GM21786 (cell line): ENCODE results near the gene TTC17.
"Not testable (repeated sequence)": the region's sequence is repeated elsewhere in the genome, so short reads cannot be mapped to it uniquely, and the experiment has no call there.

Experiments used
- ATAC-seq: cut with Tn5 transposase; IDR thresholded peaks from one replicate; pipeline ENCODE4 v1.9.1; 2021; ENCODE audit not compliant: unreplicated experiment

TTC17 gene

GRCh38 chr11:43459246-43459645 is 100.5 kb downstream of the TTC17 start:
- ATAC-seq: no peak

GRCh38 chr11:43462359-43462758 is 103.6 kb downstream of the TTC17 start:
- no peak for ATAC-seq

- ATAC-seq: no peak
Measured at GRCh38 chr11:43467958-43468357, 109.2 kb downstream of the TTC17 start.

- ATAC-seq: not testable (repeated sequence)
Measured at GRCh38 chr11:43477491-43477890, 118.8 kb downstream of the TTC17 start.

GRCh38 chr11:43486141-43486540 is 127.4 kb downstream of the TTC17 start:
- ATAC-seq: no peak

DNA sequence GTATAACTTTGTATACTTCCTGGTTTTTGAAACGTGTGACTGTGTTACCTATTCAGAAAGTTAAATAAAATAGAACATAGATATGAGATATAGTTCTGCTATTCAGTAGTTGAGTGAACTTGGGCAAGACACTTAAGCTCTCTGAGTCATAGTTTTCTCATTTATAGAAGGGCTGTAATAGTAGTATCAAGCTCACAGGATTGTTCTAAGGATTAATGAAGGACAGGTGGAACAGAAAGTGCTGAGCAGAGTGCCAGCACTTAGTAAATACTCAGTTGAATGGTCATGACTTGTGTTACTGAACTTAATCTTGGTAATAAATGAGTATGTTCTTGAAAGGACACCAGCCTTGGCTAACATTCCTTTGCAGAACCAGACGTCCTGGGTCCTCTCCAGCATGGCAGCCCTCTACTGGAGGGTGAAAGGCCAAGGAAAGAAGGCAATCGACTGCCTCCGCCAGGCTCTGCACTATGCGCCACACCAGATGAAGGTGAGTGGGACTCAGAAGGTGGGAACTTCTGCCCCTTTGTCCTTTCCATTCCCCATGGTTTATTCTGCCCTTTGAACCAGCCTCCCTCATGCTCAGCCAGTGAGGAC is 131.2 kb downstream of the TTC17 start:
- no peak for ATAC-seq

DNA sequence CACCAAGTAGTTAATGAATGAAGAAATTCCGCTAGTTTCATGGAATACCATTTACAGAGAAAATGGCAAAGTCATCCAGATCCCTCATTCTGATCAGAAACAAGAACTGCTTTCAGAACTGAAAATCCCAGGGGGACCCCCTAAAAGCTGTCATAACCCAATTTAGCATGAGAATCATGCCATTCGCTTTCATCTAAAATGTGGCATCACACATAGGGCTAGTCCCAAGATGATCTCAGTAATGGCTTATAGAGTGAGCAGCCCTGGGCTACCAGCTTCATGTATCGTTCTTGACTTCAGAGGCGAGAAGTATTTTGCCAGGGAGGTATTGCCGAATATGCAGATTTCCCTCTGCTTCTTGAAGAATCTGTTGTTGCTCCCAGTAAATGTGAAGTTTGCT is 134.0 kb downstream of the TTC17 start:
- ATAC-seq: no peak

DNA sequence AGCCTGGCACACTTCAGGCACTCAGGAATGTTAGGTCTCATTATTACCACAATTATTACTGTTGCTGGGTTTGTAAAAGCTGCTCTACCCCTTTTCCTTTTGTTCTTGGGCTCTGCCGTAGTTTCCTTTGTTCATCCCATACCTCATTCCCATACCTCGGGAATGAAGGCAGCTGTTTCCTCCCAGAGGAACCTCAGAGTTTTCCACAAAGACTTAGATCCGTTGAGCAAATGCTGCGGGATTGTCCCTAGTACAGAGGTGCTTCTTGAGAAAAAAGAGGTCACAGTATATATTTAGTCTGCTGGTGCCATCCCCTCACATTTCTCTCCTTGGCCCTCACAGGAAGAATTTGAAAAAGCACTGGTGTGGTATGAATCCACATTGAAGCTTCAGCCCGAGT is 134.7 kb downstream of the TTC17 start:
- ATAC-seq: no peak

GRCh38 chr11:43497144-43497543 is 138.4 kb downstream of the TTC17 start:
- ATAC-seq: no peak

GRCh38 chr11:43498561-43498960 is 139.8 kb downstream of the TTC17 start:
- ATAC-seq: no peak

DNA sequence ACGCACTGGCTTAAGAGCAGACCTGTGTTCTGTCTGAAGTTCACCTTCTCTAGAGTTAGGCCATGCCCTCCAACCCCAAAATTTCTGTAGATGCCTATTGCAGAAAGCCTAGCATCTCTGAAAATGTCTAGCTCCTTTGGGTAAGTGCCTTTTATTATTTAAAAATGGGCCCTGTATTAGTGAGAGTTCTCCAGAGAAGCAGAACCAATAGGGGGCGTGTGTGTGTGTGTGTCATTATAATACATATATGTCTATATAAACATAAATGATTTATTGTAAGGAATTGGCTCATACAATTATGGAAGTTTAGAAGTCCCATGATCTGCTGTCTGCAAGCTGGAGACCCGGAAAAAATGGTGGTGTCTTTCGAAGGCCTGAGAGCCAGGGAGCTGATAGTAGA is 144.7 kb downstream of the TTC17 start:
- no peak for ATAC-seq

GRCh38 chr11:43504316-43504950 is 145.7 kb downstream of the TTC17 start:
- no peak for ATAC-seq

DNA sequence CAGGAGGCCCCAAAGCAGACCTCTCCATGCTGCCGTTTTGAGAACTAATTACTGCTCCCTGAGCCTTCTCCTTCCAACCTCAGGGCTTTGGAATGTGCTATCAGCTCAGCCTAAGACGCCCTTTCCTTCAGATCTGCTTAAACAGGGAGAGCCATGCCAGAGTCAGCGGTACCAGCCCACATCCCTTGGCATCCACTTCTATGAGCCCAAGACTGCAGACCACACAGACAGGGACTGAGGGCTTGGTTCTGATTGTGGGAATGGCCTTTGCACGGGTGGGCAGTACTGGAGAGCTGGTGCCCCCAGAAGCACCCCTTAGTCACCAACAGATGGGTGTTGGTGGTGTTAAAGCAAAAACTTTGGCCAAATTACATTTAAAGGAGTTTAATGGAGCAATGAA is 146.5 kb downstream of the TTC17 start:
- ATAC-seq: no peak

DNA sequence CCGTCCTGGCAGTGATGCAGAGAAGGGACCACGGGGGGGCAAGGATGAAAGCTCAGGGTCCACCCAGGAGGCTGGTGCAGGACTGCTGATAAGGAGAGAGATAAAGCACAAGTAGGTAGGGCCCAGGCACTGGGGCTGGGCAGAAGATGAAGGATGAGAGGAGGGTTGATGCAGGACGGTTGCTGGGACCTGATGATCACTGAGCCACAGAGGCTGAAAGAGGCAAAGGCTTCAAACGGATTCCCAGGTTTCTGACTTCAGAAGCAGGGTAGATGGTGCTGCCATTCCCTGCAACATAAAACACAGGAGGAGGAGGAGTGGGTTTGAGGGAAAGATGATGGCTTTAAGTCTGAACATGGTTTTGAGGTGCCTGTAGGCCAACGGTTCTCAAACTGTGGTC is 148.5 kb downstream of the TTC17 start:
- ATAC-seq: no peak

GRCh38 chr11:43508511-43508918 is 149.8 kb downstream of the TTC17 start:
- peak; percentile 48 for ATAC-seq

DNA sequence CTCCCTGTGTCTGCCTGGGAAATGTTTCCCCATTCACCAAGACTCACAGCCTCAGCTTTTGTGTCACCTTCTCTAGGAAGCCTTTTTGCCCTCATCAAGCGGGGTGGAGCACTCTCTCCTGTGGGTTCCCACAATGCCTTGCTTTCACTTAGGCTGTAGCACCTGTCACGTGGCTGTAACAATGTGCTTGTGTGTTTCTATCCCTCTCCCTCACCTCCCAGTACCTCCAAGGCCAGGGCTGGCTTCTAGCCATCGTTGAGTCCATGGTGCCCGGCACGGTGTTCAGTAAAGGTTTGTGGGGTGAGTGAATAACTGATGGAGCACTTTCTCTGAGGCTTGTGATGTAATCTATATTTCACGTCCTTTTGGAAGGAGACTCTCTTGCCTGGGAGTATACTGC is 153.2 kb downstream of the TTC17 start:
- ATAC-seq: no peak

DNA sequence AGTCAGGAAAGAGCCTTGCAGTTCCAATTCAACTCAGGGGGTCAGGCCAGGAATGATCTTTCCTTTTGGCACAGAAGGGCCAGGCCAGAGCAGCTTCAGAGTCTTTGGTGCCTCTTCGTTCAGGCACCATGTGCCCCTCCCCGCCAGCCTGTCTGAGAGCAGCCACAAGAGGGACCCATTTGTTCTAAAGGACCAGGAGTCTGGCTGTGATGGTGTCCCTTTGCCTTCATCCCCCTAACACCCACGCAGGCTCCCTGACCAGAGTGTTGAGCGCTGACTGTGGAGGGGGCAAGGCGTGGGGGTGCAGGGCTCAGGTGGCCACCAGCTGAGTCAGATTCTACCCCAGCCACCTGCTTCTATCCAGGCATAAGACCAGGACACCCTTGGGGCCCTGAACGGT is 156.4 kb downstream of the TTC17 start:
- ATAC-seq: no peak

GRCh38 chr11:43516316-43516850 is 157.7 kb downstream of the TTC17 start:
- ATAC-seq: no peak

GRCh38 chr11:43517518-43517917 is 158.8 kb downstream of the TTC17 start:
- ATAC-seq: no peak

DNA sequence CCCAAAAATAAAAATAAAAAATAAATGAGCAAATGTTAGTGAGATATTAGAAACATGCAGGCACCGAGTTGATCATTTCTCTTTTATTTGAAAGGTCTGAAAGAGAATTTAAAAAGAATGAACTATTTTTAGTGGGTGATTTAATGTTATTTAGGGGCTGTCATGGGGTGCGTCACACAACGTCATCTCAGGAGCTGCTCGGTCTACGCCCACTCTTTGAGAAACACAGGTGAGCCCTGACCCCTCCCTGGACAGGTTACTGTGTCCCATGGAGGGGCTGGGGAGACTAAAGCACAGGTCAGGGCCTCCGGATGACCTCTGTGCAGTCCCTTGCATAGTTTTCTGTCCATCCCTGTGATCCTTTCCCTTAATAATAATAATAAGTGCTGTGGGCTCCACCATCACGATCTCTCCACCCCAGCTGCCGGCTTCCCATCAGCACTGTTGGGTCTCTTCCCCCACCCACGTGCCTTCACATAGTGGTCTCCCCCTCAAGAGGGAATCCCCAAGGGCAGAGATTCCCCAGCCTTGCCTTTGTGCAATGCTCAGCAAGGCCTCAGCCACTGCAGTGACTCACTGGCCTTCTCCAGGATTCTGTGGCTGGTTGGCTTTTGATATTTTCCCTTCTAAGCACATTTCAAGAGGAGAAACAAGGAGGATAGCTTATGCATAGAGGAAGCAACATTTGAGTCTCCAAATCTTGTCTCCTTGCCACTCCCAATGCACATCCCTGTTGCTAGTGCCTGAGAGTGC is 159.9 kb downstream of the TTC17 start:
- no peak for ATAC-seq

GRCh38 chr11:43521471-43521870 is 162.8 kb downstream of the TTC17 start:
- ATAC-seq: no peak

GRCh38 chr11:43523632-43524031 is 164.9 kb downstream of the TTC17 start:
- ATAC-seq: peak; percentile 48
